HL-60/S4 (cell line): ENCODE measurements around the gene ISOC2.
"Not testable (repeated sequence)": the region's sequence is repeated elsewhere in the genome, so short reads cannot be mapped to it uniquely, and the experiment has no call there.

ENCODE experiments used
- in situ Hi-C: fragments of 300-500 bp; cut with MboI; formaldehyde crosslinking; loops from 2 replicates; pipeline ENCODE4 v1.14.3; 2022; ENCODE audit warnings: low sequenced_read_pairs

ISOC2 gene

GRCh38 chr19:55461259-55461973, at the start of gene ISOC2:
Gene ISOC2, minus strand, starts transcription at chr19:55461642. Its CDS starts 5,156 bp downstream, at chr19:55456486.
- in situ Hi-C loops: no loop called here

- in situ Hi-C loops: loop anchor here (10.0 kb wide), 1 partner anchor 373 kb away; no protein-coding TSS in a partner anchor
Observed at GRCh38 chr19:55508120-55508519, 46.7 kb upstream of the ISOC2 start.

GRCh38 chr19:55504981-55505380, 43.5 kb upstream of the ISOC2 start:
- in situ Hi-C loops: loop anchor here (10.0 kb wide), 1 partner anchor 370 kb away; no protein-coding TSS in a partner anchor

- in situ Hi-C loops: loop anchor here (10.0 kb wide), 1 partner anchor 369 kb away; no protein-coding TSS in a partner anchor
Observed at GRCh38 chr19:55504252-55504603, 42.8 kb upstream of the ISOC2 start.

GRCh38 chr19:55503502-55504251, 42.2 kb upstream of the ISOC2 start:
- in situ Hi-C loops: loop anchor here (10.0 kb wide), 1 partner anchor 369 kb away; no protein-coding TSS in a partner anchor

- in situ Hi-C loops: loop anchor here (10.0 kb wide), 1 partner anchor 368 kb away; no protein-coding TSS in a partner anchor
Observed at GRCh38 chr19:55503157-55503501, 41.7 kb upstream of the ISOC2 start.

GRCh38 chr19:55502197-55502952, 40.9 kb upstream of the ISOC2 start:
- in situ Hi-C loops: loop anchor here (10.0 kb wide), 1 partner anchor 368 kb away; no protein-coding TSS in a partner anchor

- in situ Hi-C loops: loop anchor here (10.0 kb wide), 1 partner anchor 366 kb away; no protein-coding TSS in a partner anchor
Observed at GRCh38 chr19:55500368-55500952, 39.0 kb upstream of the ISOC2 start.

GRCh38 chr19:55498246-55498840, 36.9 kb upstream of the ISOC2 start:
- in situ Hi-C loops: no loop called here

GRCh38 chr19:55497763-55498162, 36.3 kb upstream of the ISOC2 start:
- in situ Hi-C loops: no loop called here

GRCh38 chr19:55496820-55497219, 35.4 kb upstream of the ISOC2 start:
- in situ Hi-C loops: not testable (repeated sequence)

GRCh38 chr19:55495646-55496349, 34.4 kb upstream of the ISOC2 start:
- in situ Hi-C loops: no loop called here

- in situ Hi-C loops: no loop called here
Observed at GRCh38 chr19:55494172-55494761, 32.8 kb upstream of the ISOC2 start.

- in situ Hi-C loops: no loop called here
Observed at GRCh38 chr19:55493645-55494171, 32.3 kb upstream of the ISOC2 start.

- in situ Hi-C loops: no loop called here
Observed at GRCh38 chr19:55493052-55493644, 31.7 kb upstream of the ISOC2 start.

- in situ Hi-C loops: no loop called here
Observed at GRCh38 chr19:55492362-55492944, 31.0 kb upstream of the ISOC2 start.

GRCh38 chr19:55491546-55492360, 30.3 kb upstream of the ISOC2 start:
- in situ Hi-C loops: no loop called here
